HT-29 (cell line): ENCODE results near the gene KIAA0513. TPM values are rescaled to one million over a fixed set of nuclear protein-coding genes. Genes with fewer than 3 reads are reported as not detected.

ENCODE experiments used
- DNase-seq: peaks from one replicate; pipeline ENCODE4 v3.0.0-alpha.2; 2015; ENCODE audit warnings: low spot score
- total RNA-seq: library from RNA; depleted of rRNA; stranded (reverse); fragments of >200 nt; shearing (Covaris generic); gene quantifications from 2 replicates; pipeline ENCODE4 v1.2.3, GENCODE V29; 2014

KIAA0513 gene
- total RNA-seq, 1 experiment from 2014 or later = 1.2 TPM

GRCh38 chr16:85087899-85088569 lies 60.4 kb downstream of the KIAA0513 start:
- no peak for DNase-seq

DNA sequence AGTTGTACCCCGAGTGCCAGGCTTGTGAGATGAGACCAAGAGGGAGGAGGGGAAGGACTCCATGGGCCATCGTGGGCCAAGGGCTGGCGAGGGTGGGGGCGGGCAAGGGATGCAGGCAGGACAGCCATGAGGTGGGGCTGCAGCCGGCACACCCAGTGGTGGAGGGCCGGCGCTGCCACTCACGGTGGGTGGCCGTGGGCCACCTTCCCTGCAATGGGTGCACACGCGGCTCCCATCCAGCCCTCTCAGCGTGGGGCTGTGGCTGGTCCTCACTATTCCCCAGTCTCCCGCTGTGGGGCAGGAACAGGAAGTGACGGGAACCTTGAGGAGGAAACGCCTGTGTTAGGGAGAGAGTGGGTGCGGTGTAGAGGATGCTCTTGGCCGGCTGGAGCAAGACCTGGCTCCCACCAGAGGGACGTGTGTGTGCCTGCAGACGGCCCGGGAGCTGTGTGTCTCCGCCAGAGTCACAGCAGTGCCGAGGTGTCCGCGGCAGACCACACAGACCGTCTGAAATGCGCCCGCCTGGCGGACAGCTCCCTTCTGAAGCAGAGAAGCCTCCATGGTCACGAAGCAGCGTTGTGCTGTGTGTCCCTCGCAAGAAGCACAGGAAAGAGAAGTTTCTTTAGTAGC lies 61.1 kb downstream of the KIAA0513 start:
- no peak for DNase-seq

GRCh38 chr16:85089525-85089924 lies 61.9 kb downstream of the KIAA0513 start:
- no peak for DNase-seq

DNA sequence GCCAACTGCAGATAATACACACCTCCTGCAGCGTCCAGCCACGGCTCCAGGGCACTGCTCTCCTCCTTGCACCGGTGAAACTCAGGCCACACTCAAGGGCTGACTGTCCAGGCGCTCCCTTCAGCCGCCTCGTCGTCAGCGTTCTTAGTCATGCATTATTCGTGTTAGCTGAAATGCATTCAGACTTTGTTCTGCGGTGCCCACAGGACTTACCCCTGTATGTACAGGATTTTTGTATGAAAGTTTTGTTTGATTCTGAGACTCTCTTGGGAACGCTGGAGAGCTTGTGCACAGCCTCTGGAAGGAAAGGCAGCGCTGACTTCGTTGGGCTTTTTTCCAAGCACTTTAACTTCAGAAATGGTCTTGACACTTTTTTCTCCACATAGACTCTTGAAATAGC lies 62.6 kb downstream of the KIAA0513 start:
- no peak for DNase-seq

GRCh38 chr16:85090873-85091521 lies 63.4 kb downstream of the KIAA0513 start:
- DNase-seq = no peak

DNA sequence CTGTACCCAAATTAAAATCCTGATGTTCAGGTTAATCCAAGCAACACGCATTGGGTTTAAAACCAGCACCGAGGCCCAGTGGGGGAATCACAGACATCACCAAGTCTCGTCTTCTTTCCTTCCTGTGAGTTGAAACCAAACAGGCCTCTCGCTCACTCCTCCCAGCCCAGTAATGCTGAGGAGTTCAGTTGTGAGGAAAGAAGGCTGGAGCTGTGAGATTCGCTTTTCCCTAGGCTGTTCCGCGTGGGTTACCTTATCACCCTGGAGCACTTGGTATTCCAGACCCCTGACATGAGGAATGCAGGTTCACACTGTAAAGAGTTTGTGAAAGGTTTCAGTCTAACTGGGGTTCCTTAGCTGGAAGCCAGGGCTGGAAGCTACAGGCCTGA lies 63.9 kb downstream of the KIAA0513 start:
- no peak for DNase-seq

DNA sequence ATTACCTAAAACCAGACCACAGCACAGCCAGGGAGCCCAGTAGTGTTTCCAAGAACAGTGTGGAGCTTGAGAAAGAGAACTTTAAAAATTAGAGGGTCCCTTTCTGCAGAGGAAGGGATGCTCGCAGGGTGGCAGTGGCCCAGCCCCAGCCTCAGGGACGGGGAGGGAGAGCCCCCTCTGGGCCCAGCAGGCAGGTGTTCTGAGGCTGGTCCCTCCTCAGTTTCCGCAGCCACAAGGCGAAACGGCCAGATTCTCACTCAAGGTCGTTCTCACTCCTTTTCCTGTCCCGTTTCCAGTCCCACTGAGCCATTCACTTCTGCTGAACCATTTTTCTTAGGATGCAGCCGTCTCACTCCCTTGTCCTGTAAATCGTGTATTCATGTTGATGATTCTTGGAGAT lies 64.7 kb downstream of the KIAA0513 start:
- no peak for DNase-seq

GRCh38 chr16:85092851-85093250 lies 65.3 kb downstream of the KIAA0513 start:
- DNase-seq = no peak

- DNase-seq = no peak
Measured at GRCh38 chr16:85093705-85094104, 66.1 kb downstream of the KIAA0513 start.

DNA sequence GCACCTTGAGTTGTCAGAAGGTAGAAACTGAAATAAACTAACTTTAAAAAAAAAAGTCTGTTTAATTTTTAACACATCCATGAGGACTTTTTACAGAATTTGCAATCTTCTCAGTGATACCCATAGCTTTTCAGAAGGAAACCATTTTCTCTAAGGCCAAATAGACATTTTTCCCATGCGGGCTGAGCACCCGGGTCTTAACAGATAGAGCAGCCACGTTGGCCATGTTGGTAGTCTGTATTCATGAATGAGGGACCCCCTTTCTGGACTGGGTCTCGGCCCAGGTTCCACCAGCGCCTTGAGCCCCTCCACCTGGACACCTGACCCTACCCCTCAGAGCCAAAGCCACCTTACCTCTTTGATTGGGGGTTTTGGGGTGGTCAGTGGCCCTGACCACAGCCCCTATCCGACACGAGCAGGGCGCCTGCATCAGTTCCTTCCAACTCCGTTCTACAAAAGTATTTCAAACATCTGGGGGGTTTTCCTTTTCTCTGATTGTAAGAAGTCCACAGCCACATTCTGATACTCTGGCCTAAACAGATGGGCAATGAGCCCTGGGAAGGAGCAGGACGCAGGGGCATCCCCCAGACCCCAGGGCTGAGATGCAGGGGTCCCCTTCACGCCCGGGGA lies 66.7 kb downstream of the KIAA0513 start:
- no peak for DNase-seq

DNA sequence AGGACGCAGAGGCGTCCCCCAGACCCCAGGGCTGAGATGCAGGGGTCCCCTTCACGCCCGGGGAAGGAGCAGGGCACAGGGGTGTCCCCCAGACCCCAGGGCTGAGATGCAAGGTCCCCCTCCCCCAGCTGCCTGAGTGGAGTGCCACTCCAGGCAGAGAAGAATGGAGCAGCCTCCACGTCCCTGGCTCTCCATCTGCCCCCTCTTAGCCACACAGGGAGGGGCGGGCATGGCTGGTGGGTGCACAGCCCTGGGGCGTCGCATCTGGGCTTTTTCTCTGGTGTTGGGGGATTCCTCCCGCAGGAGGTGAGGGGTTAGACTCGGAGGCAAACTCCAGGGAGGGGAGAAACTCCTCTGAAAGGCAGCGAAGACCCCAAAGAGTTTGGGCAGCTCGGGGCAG lies 67.2 kb downstream of the KIAA0513 start:
- no peak for DNase-seq

- no peak for DNase-seq
Measured at GRCh38 chr16:85096921-85097320, 69.3 kb downstream of the KIAA0513 start.

DNA sequence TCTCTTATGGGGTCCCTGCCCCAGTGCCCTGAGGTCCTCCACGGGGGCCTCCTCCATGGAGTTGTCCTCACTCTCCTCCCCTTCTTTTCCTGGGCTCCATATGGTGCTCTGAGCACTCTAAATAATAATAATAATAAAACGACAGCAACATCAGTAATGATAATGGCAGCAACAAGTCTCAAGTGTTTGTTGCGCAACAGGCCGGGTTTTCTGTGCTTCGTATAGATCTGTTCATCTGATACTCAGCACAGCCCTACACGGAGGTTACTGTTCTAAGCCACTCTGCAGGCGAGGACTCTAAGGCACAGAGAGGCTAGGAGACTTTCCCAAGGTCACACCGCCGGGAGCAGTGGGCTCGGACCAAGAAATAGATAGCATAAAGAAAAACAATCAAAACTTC lies 71.0 kb downstream of the KIAA0513 start:
- DNase-seq = no peak

DNA sequence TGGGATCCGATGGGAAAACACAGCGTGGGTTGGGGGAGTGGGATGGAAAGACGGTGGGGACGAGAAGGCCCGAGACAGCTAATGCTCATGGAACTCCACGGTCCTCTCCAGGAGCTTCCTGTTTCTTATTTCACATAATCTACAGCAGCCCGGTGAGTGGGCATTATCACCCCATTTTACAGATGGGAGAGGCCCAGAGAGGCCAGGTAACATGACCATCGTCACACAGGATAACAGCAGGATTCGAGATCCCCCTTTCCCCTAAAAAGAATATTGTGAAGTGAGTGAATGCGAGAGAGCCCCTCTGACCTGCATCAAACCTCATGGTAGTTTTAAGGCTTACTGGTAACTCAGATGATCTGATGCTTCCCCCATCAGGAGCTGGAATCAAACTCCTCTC lies 72.7 kb downstream of the KIAA0513 start:
- no peak for DNase-seq

DNA sequence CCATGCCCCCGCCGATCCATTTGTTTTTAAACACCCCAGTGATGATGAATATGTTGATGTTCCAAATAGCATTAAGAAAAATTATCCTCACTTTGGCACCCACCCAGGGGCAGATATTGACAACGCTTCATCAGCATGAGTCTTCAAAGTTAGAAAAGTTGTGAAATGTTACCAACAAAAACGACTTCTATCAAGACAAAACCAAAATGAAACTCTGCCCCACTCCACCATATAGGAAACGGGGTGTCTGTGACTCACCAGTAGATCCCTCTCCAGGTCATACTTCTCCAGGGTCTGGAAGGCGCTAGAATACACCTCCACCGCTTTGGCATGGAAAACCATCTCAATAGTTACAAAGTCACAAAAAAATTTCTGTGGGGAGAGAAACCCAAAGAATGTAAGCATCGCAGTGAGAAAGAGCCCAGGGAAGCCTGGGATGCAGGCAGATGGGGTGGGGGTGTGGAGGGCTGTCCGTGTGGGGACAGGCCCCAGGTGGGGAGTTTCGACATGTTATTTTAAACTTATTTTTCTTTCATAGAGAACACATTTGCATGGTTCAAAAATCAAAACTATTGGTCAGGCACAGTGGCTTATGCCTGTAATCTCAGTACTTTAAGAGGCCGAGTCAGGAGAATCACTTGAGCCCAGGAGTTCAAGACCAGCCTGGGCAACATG lies 74.5 kb downstream of the KIAA0513 start:
- DNase-seq = no peak

DNA sequence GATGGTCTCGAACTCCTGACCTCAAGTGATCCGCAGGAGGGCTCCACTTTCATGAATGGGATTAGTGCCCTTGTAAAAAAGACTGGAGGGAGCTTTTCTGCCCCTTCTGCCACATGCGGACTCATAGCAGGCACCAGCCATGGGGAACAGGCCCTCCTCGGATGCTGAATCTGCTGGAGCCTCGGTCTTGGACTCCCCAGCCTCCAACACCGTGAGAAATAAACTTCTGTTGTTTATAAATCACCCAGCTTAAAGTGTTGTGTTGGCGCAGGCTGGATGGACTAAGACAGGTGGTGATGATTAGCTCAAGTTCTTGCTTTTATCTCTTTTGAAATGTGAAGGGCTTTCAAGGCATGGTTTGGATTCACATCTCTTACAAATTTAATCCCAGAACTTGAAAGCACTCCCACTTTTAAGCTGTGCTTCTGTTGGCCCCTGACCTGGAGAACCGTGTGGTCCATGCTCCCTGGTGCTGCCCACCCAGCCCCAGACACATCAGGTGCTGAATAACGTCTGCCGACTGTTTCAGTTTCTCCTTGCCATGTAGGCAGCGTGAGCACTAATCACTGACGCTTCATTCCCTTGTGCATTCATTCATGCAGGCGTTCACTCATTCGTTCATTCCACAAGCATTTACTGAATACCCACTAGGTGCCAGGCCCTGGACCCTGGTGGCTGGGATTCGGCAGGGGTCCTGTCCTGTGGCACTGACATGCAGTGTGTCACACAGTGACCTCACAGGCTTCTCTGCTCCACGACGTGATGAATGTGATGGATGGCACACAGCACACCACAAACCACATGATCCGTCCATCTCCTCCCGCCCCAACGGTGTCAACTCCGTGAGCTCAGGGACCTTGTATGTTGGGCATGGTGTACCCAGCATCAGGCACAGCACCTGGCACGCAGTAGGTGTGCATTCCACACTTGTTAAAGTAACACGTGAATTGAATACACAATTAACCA lies 75.8 kb downstream of the KIAA0513 start:
- no peak for DNase-seq

- no peak for DNase-seq
Measured at GRCh38 chr16:85104147-85104546, 76.6 kb downstream of the KIAA0513 start.

- DNase-seq = no peak
Measured at GRCh38 chr16:85104821-85105391, 77.3 kb downstream of the KIAA0513 start.

DNA sequence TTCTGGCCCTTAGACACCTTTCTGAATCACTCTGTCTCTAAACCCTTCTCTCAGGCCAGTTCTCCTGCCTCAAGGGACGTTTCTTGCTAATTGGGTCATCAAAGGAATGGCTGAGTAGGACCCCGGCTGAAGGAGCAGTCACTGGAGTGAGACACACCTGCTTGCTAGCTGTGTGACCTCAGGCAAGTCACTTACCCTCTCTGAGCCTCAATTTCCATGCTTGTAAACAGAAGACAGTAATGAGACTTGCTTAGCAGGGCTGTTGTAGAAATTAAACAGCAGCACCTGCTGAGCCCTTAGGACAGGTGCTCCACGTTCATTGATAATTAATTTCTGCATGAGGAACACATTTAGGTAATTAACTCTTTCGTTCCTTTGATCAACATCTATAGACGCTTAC lies 77.9 kb downstream of the KIAA0513 start:
- DNase-seq = no peak

- no peak for DNase-seq
Measured at GRCh38 chr16:85107083-85107482, 79.5 kb downstream of the KIAA0513 start.

GRCh38 chr16:85107532-85107931 lies 79.9 kb downstream of the KIAA0513 start:
- no peak for DNase-seq
